Caco-2 (cell line): ENCODE measurements around the gene MARCKSL1. TPM values are rescaled to one million over a fixed set of nuclear protein-coding genes. Genes with fewer than 3 reads are reported as not detected.
"Not testable (repeated sequence)": the region's sequence is repeated elsewhere in the genome, so short reads cannot be mapped to it uniquely, and the experiment has no call there.

ENCODE experiments used
- BruUV-seq: library from RNA; stranded (reverse); fragments of 400-500 nt; replicated peaks from 2 replicates; lab custom pipeline; 2021; lab: Mats Ljungman, UMichigan
- CTCF ChIA-PET: fragments of 300-600 bp; sonication (Branson Sonifier 250); formaldehyde crosslinking; loops from one replicate; lab custom pipeline; 2022; ENCODE audit warnings: antibody characterized with exemption; lab: Charles Lee
- POLR2A ChIA-PET: fragments of 300-600 bp; sonication (Branson Sonifier 250); formaldehyde crosslinking; loops from one replicate; lab custom pipeline; 2022; ENCODE audit warnings: antibody characterized with exemption; lab: Charles Lee
- DNase-seq, 2 experiments: peaks; one replicate each; pipeline versions ENCODE4 v3.0.0 to v3.0.0-alpha.2; 2020 to 2022
- H3K27me3 ChIP-seq: replicated peaks from 2 replicates; pipeline ENCODE4 v1.6.0; 2011; ENCODE audit warnings: low read length; ENCODE audit not compliant: control insufficient read depth, insufficient read depth
- H3K36me3 ChIP-seq: 2 replicates; pipeline ENCODE4 v1.5.1; 2011; ENCODE audit warnings: low read length; ENCODE audit not compliant: control insufficient read depth, insufficient read depth
- H3K4me1 ChIP-seq: fragments of 250-450 bp; sonication (Bioruptor Pico); 2 replicates; pipeline ENCODE4 v1.5.1; 2020; ENCODE audit warnings: mild to moderate bottlenecking
- H3K4me3 ChIP-seq: 2 replicates; pipeline ENCODE4 v1.5.1; 2011; ENCODE audit warnings: low read depth, mild to moderate bottlenecking, control low read depth, low read length
- H3K9me3 ChIP-seq: fragments of 250-450 bp; sonication (Bioruptor Pico); 2 replicates; pipeline ENCODE4 v1.5.1; 2020; ENCODE audit warnings: mild to moderate bottlenecking, moderate library complexity
- H3K27ac Mint-ChIP-seq: one replicate; pipeline ENCODE4 v1.8.0; 2022; ENCODE audit warnings: mixed read lengths; ENCODE audit not compliant: unreplicated experiment
- H3K27me3 Mint-ChIP-seq: one replicate; pipeline ENCODE4 v1.8.0; 2022; ENCODE audit warnings: mixed read lengths; ENCODE audit not compliant: insufficient read depth, unreplicated experiment
- H3K36me3 Mint-ChIP-seq: one replicate; pipeline ENCODE4 v1.8.0; 2022; ENCODE audit warnings: mild to moderate bottlenecking, mixed read lengths; ENCODE audit not compliant: insufficient read depth, unreplicated experiment
- H3K4me1 Mint-ChIP-seq: one replicate; pipeline ENCODE4 v1.8.0; 2022; ENCODE audit warnings: low read depth, mixed read lengths; ENCODE audit not compliant: unreplicated experiment
- H3K4me3 Mint-ChIP-seq: one replicate; pipeline ENCODE4 v1.8.0; 2022; ENCODE audit warnings: mild to moderate bottlenecking, moderate library complexity, mixed read lengths; ENCODE audit not compliant: unreplicated experiment
- H3K9me3 Mint-ChIP-seq: one replicate; pipeline ENCODE4 v1.8.0; 2022; ENCODE audit warnings: mixed read lengths; ENCODE audit not compliant: unreplicated experiment
- intact Hi-C: fragments of 100-400 bp; cut with micrococcal nuclease; formaldehyde crosslinking; loops from one replicate; pipeline ENCODE4 v1.10.0; 2022; ENCODE audit not compliant: unreplicated experiment
- total RNA-seq: library from RNA; stranded (reverse); gene quantifications from 2 replicates; pipeline ENCODE4 v1.2.3, GENCODE V29; 2022
- TF ChIP-seq, protein P1 (sequence below), 2 experiments: fragments of 200-600 bp in 1 of 2; IDR thresholded peaks; 1 replicate in 1 of 2; 2 replicates in 1 of 2; pipeline versions ENCODE4 v1.5.1 to v1.8.0; 2011 to 2022; ENCODE audit warnings: antibody characterized with exemption in 1 of 2, control low read depth in 1 of 2, inconsistent platforms in 1 of 2, low read depth in 1 of 2, low read length in 1 of 2, mild to moderate bottlenecking in 1 of 2, moderate library complexity in 1 of 2; ENCODE audit not compliant: insufficient read depth in 1 of 2, severe bottlenecking in 1 of 2, unreplicated experiment in 1 of 2

MARCKSL1 gene
- total RNA-seq, 1 experiment from 2014 or later = 150 TPM

DNA sequence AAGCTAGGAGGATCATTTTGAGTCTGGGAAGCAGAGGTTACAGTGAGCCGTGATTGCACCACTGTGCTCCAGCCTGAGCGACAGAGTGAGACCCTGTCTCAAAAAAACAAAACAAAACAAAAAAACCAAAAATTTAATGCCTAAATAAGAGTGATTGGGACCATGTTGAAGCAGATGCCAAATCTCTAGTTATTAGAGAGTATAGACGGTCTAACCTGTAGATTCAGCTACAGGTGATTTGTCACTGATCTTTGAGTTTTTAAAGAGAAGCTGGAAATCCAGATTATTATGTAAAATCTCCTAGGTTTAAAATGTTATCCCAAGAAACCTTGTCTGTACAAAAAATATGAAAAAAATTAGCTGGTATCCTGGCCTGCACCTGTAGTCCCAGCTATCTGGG, 32.7 kb downstream of the MARCKSL1 start:
- intact Hi-C loops = no loop called here
- H3K36me3 Mint-ChIP-seq = peaks cover 44% of the 10 kb centered on the region
- H3K27me3 Mint-ChIP-seq = no peaks in the 10 kb centered on the region
- H3K4me3 Mint-ChIP-seq = no peak overlapping the region
- H3K36me3 ChIP-seq = no peaks in the 10 kb centered on the region
- H3K4me1 ChIP-seq = no peaks in the 10 kb centered on the region
- no peaks in the 10 kb centered on the region for H3K9me3 Mint-ChIP-seq
- CTCF ChIA-PET = no interaction called here
- no peaks in the 10 kb centered on the region for H3K9me3 ChIP-seq
- DNase-seq = no peak
- H3K4me3 ChIP-seq = no peak overlapping the region
- POLR2A ChIA-PET = no interaction called here
- no TSS peak for BruUV-seq
- no peaks in the 10 kb centered on the region for H3K27me3 ChIP-seq
- TF ChIP-seq, protein P1, sequence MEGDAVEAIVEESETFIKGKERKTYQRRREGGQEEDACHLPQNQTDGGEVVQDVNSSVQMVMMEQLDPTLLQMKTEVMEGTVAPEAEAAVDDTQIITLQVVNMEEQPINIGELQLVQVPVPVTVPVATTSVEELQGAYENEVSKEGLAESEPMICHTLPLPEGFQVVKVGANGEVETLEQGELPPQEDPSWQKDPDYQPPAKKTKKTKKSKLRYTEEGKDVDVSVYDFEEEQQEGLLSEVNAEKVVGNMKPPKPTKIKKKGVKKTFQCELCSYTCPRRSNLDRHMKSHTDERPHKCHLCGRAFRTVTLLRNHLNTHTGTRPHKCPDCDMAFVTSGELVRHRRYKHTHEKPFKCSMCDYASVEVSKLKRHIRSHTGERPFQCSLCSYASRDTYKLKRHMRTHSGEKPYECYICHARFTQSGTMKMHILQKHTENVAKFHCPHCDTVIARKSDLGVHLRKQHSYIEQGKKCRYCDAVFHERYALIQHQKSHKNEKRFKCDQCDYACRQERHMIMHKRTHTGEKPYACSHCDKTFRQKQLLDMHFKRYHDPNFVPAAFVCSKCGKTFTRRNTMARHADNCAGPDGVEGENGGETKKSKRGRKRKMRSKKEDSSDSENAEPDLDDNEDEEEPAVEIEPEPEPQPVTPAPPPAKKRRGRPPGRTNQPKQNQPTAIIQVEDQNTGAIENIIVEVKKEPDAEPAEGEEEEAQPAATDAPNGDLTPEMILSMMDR (IDR thresholded peaks at IDR 0.05; ENCODE audit: insufficient read depth in 1 of 2, low read depth in 1 of 2, low read length in 1 of 2, severe bottlenecking in 1 of 2, unreplicated experiment in 1 of 2) = no peak
- no peak overlapping the region for H3K27ac Mint-ChIP-seq
- H3K4me1 Mint-ChIP-seq = peaks cover 8% of the 10 kb centered on the region

DNA sequence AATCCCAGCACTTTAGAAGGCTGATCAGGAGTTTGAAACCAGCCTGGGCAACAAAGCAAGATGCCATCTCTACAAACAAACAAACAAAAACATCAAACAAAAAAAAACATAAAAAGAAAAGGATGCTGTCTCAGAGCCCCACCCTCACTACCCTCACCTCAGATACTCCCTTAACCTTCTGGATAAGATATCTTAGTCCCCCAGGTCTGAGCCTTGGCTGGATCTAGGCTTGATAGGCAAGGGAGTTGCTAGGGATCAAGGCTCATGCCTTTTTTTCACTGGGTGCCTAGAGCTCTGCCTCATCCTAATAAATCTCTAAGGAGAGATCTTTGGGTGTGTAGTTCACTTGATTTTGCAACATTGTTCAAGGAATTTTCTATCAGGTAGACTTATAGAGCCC, 36.7 kb downstream of the MARCKSL1 start:
- Histone ChIP-seq H3K36me3 (no peaks in the 10 kb centered on the region), H3K9me3 (no peaks in the 10 kb centered on the region), H3K4me1 (no peaks in the 10 kb centered on the region), H3K4me3 (no peak overlapping the region), H3K27me3 (no peaks in the 10 kb centered on the region)
- H3K4me3 Mint-ChIP-seq = no peak overlapping the region
- intact Hi-C loops = no loop called here
- TF ChIP-seq, protein P1 (IDR thresholded peaks at IDR 0.05; ENCODE audit: insufficient read depth in 1 of 2, low read depth in 1 of 2, low read length in 1 of 2, severe bottlenecking in 1 of 2, unreplicated experiment in 1 of 2) = no peak
- no TSS peak for BruUV-seq
- ChIA-PET CTCF (no interaction called here), POLR2A (no interaction called here)
- H3K36me3 Mint-ChIP-seq = peaks cover 51% of the 10 kb centered on the region
- H3K27me3 Mint-ChIP-seq = no peaks in the 10 kb centered on the region
- no peaks in the 10 kb centered on the region for H3K9me3 Mint-ChIP-seq
- peaks cover 7% of the 10 kb centered on the region for H3K4me1 Mint-ChIP-seq
- H3K27ac Mint-ChIP-seq = no peak overlapping the region
- no peak for DNase-seq

DNA sequence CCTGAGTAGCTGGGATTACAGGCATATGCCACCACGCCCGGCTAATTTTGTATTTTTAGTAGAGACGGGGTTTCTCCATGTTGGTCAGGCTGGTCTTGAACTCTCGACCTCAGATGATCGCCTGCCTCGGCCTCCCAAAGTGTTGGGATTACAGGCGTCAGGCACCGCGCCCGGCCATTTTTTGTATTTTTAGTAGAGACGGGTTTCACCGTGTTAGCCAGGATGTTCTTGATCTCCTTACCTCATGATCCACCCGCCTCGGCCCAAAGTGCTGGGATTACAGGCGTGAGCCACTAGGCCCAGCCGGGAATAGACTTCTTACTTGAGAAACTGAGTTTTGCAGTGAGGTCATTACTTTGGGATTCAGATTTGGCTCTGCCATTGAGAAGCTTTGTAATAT, 37.8 kb downstream of the MARCKSL1 start:
- H3K27ac Mint-ChIP-seq, BruUV-seq, H3K27me3 ChIP-seq, intact Hi-C loops, POLR2A ChIA-PET, H3K4me3 Mint-ChIP-seq, DNase-seq, H3K9me3 ChIP-seq, H3K9me3 Mint-ChIP-seq, H3K36me3 ChIP-seq, H3K4me1 Mint-ChIP-seq, H3K4me3 ChIP-seq, CTCF ChIA-PET, H3K27me3 Mint-ChIP-seq, H3K4me1 ChIP-seq: not testable (repeated sequence)
- peaks cover 43% of the 10 kb centered on the region for H3K36me3 Mint-ChIP-seq
